Measurements from ENCODE around the gene CD300C.

DNA sequence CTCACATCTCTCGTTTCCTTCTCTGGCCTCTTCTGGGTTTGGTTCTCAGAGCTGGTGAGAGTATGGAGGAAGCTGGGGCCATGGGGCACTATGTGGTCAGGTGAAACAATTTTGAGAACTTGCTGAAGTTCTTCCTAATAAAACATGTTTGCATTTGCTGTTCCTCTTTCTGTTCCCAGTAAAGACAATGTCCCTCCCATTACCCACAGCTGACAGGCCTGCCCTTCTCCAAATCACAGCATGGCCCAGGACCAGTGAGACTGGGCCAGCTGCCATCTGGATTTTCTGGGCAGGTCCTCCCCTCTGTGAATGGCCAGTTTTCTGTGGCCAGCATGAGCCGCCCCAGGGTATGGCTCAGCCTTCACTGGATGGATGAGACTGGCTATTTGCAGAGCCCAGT is 21.5 kb upstream of the CD300C start, which contains the start of gene CD300H:
- TF ChIP-seq, protein P1, sequence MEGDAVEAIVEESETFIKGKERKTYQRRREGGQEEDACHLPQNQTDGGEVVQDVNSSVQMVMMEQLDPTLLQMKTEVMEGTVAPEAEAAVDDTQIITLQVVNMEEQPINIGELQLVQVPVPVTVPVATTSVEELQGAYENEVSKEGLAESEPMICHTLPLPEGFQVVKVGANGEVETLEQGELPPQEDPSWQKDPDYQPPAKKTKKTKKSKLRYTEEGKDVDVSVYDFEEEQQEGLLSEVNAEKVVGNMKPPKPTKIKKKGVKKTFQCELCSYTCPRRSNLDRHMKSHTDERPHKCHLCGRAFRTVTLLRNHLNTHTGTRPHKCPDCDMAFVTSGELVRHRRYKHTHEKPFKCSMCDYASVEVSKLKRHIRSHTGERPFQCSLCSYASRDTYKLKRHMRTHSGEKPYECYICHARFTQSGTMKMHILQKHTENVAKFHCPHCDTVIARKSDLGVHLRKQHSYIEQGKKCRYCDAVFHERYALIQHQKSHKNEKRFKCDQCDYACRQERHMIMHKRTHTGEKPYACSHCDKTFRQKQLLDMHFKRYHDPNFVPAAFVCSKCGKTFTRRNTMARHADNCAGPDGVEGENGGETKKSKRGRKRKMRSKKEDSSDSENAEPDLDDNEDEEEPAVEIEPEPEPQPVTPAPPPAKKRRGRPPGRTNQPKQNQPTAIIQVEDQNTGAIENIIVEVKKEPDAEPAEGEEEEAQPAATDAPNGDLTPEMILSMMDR (IDR thresholded peaks at IDR 0.05): no peak
- no peak for TF ChIP-seq POLR2A (IDR thresholded peaks at IDR 0.05)

All from body of pancreas (tissue), 4 donors.